Right atrium auricular region (tissue), 2 donors: Measurements from ENCODE around the gene C1orf21. TPM values are rescaled to one million over a fixed set of nuclear protein-coding genes. Genes with fewer than 3 reads are reported as not detected.

ENCODE experiments used
- DNase-seq: peaks from one replicate; pipeline ENCODE4 v3.0.0-alpha.2; 2019; ENCODE audit warnings: low spot score
- H3K27ac ChIP-seq, 2 donors: fragments of 200-600 bp; sonication (generic); 1 replicate in 1 of 2; 2 replicates in 1 of 2; pipeline ENCODE4 v1.5.1; 2016 to 2019
- H3K27me3 ChIP-seq, 2 donors: fragments of 200-600 bp; sonication (generic); one replicate each; pipeline versions ENCODE4 v1.5.1 to v1.6.0; 2017 to 2019
- H3K36me3 ChIP-seq: fragments of 200-600 bp; sonication (generic); one replicate; pipeline ENCODE4 v1.5.1; 2016
- H3K4me1 ChIP-seq, 2 donors: fragments of 200-600 bp; sonication (generic); one replicate each; pipeline versions ENCODE4 v1.5.1 to v1.6.0; 2017 to 2019
- H3K4me3 ChIP-seq, 2 donors: fragments of 200-600 bp; sonication (generic); 1 replicate in 1 of 2; 2 replicates in 1 of 2; pipeline ENCODE4 v1.5.1; 2017 to 2019; ENCODE audit warnings: mild to moderate bottlenecking in 1 of 2, moderate library complexity in 1 of 2
- H3K9me3 ChIP-seq, 2 donors: fragments of 200-600 bp; sonication (generic); one replicate each; pipeline ENCODE4 v1.5.1; 2019
- total RNA-seq, 2 donors: library from RNA; depleted of rRNA; stranded (reverse); fragments of >200 nt; gene quantifications; one replicate each; pipeline ENCODE4 v1.1.0, GENCODE V29; 2016
- TF ChIP-seq, protein P1 (sequence below), 2 donors: fragments of 200-600 bp; sonication (generic); IDR thresholded peaks; one replicate each; pipeline ENCODE4 v1.5.1; 2019; ENCODE audit warnings: antibody characterized with exemption in 2 of 2

The C1orf21 gene
- total RNA-seq, 2 donors from 2014 or later, result 49.4 to 78.5 TPM

GRCh38 chr1:184416946-184417345, 30.1 kb downstream of the C1orf21 start:
- Histone ChIP-seq H3K9me3 (no peaks in the 10 kb centered on the region), H3K36me3 (no peaks in the 10 kb centered on the region), H3K4me1 (peaks cover 0 to 46% of the 10 kb centered on the region in 2 donors), H3K27ac (no peak overlapping the region), H3K27me3 (no peaks in the 10 kb centered on the region), H3K4me3 (no peak overlapping the region)
- no peak for DNase-seq
- TF ChIP-seq, protein P1, sequence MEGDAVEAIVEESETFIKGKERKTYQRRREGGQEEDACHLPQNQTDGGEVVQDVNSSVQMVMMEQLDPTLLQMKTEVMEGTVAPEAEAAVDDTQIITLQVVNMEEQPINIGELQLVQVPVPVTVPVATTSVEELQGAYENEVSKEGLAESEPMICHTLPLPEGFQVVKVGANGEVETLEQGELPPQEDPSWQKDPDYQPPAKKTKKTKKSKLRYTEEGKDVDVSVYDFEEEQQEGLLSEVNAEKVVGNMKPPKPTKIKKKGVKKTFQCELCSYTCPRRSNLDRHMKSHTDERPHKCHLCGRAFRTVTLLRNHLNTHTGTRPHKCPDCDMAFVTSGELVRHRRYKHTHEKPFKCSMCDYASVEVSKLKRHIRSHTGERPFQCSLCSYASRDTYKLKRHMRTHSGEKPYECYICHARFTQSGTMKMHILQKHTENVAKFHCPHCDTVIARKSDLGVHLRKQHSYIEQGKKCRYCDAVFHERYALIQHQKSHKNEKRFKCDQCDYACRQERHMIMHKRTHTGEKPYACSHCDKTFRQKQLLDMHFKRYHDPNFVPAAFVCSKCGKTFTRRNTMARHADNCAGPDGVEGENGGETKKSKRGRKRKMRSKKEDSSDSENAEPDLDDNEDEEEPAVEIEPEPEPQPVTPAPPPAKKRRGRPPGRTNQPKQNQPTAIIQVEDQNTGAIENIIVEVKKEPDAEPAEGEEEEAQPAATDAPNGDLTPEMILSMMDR (IDR thresholded peaks at IDR 0.05), result no peak

GRCh38 chr1:184417916-184418315, 31.1 kb downstream of the C1orf21 start:
- Histone ChIP-seq H3K27me3 (no peaks in the 10 kb centered on the region), H3K4me3 (no peak overlapping the region), H3K4me1 (peaks cover 0 to 53% of the 10 kb centered on the region in 2 donors), H3K27ac (no peak overlapping the region), H3K36me3 (no peaks in the 10 kb centered on the region), H3K9me3 (no peaks in the 10 kb centered on the region)
- no peak for DNase-seq
- TF ChIP-seq, protein P1 (IDR thresholded peaks at IDR 0.05), result no peak

DNA sequence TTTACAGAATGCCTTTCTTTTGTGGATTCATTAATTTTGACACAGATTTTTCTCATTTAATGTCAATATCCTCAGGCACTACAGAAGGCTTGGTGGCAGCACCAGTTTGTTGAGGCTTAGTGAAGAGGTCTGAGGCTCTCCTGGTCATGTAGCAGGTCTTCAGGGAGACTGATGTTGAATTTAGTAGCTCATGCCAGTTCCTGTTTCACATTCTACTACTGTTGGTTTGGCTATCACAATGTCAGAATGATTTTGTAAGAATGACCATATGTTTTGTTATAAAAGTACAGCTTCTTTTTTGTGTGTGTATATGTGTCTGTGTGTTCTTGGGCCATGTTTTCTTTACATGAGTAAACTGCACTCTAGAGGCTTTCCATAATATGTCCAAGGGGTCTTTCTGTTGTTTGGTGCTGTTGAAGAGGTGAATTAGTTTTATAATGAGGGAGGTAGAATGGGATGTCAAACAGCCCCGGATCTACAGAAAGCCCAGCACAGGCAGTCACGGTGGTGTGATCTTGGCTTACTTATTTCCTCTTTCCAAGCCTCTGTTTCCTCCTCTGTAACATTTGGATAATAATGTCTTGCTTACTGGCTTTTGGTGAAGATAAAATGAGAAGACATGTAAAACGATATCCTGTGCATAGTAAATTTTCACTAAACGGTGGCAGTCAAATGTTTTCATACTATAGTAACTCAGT, 32.0 kb downstream of the C1orf21 start:
- TF ChIP-seq, protein P1 (IDR thresholded peaks at IDR 0.05), result no peak
- Histone ChIP-seq H3K36me3 (no peaks in the 10 kb centered on the region), H3K4me1 (peaks cover 0 to 53% of the 10 kb centered on the region in 2 donors), H3K9me3 (no peaks in the 10 kb centered on the region), H3K4me3 (no peak overlapping the region), H3K27ac (no peak overlapping the region), H3K27me3 (no peaks in the 10 kb centered on the region)
- DNase-seq, result no peak

DNA sequence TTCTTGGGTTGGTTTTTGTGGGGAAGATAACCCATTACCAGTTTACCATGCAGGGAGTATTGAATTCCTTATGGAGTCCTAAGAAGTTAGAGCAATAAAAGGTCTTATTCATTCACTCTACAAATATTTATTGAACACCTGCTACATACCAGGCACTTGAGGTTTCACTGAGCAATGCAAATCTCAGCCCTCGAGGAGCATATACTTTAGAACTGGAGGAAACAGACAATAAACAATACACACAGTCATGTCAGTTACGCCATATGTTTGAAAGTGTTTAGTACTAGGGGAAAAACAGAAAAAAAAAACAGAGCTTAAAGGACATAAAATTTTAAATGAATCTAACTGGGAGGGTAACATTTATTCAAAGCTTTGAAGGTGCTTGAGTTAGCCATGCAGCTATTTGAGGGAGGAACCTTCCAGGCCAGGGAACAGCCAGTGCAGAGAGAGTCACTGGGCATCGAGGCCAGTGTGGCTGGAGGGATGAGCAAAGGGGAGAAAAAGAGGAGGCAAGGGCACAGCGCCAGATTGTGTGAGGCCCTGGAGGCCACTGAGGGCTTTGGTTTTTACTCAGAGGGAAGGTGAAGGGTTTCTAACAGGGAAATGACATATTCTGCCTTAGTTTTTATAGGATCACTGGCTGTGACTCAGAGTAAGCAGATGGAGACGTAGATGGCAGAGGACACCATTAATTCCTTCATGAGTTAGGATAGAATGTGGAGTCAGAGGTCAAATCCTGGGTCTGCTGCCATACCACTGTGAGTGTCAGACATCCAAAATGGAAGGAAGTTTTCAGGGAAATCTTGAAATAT, 32.7 kb downstream of the C1orf21 start:
- Histone ChIP-seq H3K27ac (no peak overlapping the region), H3K36me3 (no peaks in the 10 kb centered on the region), H3K4me1 (peaks cover 0 to 57% of the 10 kb centered on the region in 2 donors), H3K27me3 (no peaks in the 10 kb centered on the region), H3K9me3 (no peaks in the 10 kb centered on the region), H3K4me3 (no peak overlapping the region)
- TF ChIP-seq, protein P1 (IDR thresholded peaks at IDR 0.05), result no peak
- DNase-seq, result no peak

DNA sequence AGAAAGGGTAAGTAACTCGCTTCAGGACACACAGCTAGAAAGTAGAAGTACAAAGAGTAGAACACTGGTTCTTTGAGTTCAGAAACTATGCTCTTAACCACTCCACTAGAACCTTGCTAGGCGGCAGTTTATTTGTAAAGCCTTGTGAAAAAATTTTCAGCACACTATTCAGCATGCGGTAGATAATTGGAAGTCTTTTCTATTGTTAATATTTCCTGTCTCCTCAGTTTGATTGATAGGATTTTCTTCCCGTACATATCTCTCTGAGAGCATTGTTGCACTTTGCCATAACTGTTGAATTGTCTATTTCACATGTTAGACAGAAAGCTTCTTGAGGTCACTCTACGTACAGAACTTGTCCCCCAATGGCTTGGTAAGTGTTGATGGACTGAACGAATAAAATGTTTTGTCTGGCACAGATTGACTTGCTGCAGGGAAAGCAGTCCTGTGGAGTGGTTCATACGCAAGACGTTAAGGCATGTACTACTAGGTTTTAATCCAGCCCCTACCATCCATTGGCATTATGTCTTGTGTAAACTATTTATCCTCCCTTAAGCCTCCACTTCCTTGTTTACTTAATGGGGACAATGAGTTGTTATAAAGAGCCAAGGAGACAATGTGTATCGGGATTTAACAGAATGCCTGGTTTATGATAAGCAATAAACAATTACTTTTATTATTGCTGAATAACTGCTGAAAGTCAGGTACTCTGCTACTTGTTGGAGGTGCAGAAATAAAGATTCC, 35.8 kb downstream of the C1orf21 start:
- Histone ChIP-seq H3K27ac (no peak overlapping the region), H3K9me3 (no peaks in the 10 kb centered on the region), H3K4me1 (peaks cover 0 to 66% of the 10 kb centered on the region in 2 donors), H3K27me3 (no peaks in the 10 kb centered on the region), H3K4me3 (no peak overlapping the region), H3K36me3 (no peaks in the 10 kb centered on the region)
- TF ChIP-seq, protein P1 (IDR thresholded peaks at IDR 0.05), result no peak
- no peak for DNase-seq
